Skeletal muscle satellite cell (primary cell): ENCODE data around the gene NLRX1. TPM values are rescaled to one million over a fixed set of nuclear protein-coding genes. Genes with fewer than 3 reads are reported as not detected.
"Not testable (repeated sequence)": the region's sequence is repeated elsewhere in the genome, so short reads cannot be mapped to it uniquely, and the experiment has no call there.

Source experiments
- H3K27me3 ChIP-seq: 2 replicates; pipeline ENCODE4 v1.7.0; 2013; ENCODE audit warnings: low read length; ENCODE audit not compliant: control insufficient read depth, insufficient read depth
- H3K36me3 ChIP-seq: 2 replicates; pipeline ENCODE4 v1.7.0; 2013; ENCODE audit warnings: mild to moderate bottlenecking, control low read depth, low read length; ENCODE audit not compliant: insufficient read depth
- H3K4me1 ChIP-seq: 2 replicates; pipeline ENCODE4 v1.7.0; 2013; ENCODE audit warnings: low read length; ENCODE audit not compliant: control insufficient read depth, insufficient read depth
- H3K4me2 ChIP-seq: 2 replicates; pipeline ENCODE4 v1.7.0; 2013; ENCODE audit warnings: mild to moderate bottlenecking, low read length
- H3K4me3 ChIP-seq: 2 replicates; pipeline ENCODE4 v1.7.0; 2013; ENCODE audit warnings: low read length
- H3K9ac ChIP-seq: 2 replicates; pipeline ENCODE4 v1.7.0; 2013; ENCODE audit warnings: mild to moderate bottlenecking, low read depth, low read length, moderate library complexity
- H3K9me3 ChIP-seq: replicated peaks from 2 replicates; pipeline ENCODE4 v1.7.0; 2013; ENCODE audit warnings: mild to moderate bottlenecking, control low read depth, low read length
- total RNA-seq: library from RNA; depleted of rRNA; stranded (reverse); fragments of >200 nt; gene quantifications from 2 replicates; pipeline ENCODE4 v1.2.3, GENCODE V29; 2012; rRNA removed

Gene NLRX1, protein sequence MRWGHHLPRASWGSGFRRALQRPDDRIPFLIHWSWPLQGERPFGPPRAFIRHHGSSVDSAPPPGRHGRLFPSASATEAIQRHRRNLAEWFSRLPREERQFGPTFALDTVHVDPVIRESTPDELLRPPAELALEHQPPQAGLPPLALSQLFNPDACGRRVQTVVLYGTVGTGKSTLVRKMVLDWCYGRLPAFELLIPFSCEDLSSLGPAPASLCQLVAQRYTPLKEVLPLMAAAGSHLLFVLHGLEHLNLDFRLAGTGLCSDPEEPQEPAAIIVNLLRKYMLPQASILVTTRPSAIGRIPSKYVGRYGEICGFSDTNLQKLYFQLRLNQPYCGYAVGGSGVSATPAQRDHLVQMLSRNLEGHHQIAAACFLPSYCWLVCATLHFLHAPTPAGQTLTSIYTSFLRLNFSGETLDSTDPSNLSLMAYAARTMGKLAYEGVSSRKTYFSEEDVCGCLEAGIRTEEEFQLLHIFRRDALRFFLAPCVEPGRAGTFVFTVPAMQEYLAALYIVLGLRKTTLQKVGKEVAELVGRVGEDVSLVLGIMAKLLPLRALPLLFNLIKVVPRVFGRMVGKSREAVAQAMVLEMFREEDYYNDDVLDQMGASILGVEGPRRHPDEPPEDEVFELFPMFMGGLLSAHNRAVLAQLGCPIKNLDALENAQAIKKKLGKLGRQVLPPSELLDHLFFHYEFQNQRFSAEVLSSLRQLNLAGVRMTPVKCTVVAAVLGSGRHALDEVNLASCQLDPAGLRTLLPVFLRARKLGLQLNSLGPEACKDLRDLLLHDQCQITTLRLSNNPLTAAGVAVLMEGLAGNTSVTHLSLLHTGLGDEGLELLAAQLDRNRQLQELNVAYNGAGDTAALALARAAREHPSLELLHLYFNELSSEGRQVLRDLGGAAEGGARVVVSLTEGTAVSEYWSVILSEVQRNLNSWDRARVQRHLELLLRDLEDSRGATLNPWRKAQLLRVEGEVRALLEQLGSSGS
- 10.1 and 10.5 TPM in 2 replicates for total RNA-seq

DNA sequence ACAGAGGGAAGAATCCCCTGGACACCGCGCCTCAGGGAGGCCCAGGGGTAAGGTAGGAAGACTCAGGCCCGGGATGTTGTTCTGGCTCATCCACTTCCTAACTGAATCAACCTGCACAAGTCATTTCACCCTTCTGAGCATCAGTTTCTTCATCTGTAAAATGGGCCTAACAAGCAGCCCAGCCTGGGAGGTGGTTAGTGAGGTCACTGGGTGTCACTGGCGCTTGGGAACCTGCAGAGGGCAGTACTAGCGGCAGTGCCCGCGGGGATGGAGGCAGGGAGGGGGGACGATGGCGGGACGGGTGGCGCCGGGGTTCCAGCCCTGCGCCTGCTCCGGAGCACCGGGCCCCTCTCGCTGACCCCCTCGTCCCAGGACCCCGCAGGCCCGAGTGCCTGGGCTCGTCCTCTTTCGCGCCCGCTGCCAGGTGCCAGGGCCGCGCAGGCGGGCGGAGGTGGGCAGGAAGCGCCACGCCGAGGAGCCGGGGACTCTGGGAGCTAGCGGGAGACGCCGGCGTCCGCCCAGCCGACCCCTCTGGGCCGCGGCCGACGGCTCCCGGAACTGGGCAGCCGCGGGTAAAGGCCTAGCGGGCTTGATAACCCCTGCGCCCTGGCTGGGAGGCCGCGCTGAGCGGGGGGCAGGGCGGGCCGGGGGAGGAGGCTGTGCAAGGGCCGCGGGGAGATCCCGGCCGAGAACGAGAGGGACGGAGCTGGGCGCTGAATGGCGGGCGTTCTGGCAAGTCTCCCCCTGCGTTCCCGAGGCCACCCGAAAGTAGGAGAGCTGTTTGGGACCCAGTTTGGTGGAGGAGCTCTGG lies at the start of gene NLRX1:
Gene NLRX1 (plus strand): TSS at position 255 of the 811 bp plus-strand sequence. CDS start 2,679 bp downstream, outside the sequence.
- Histone ChIP-seq H3K9ac (peak within 1 kb of the TSS; percentile 90), H3K36me3 (no peaks in the 10 kb centered on the region), H3K4me2 (peak within 1 kb of the TSS; percentile 92), H3K27me3 (no peaks in the 10 kb centered on the region), H3K9me3 (no peaks in the 10 kb centered on the region), H3K4me3 (peak within 1 kb of the TSS; percentile 77), H3K4me1 (peaks cover 17% of the 10 kb centered on the region)

DNA sequence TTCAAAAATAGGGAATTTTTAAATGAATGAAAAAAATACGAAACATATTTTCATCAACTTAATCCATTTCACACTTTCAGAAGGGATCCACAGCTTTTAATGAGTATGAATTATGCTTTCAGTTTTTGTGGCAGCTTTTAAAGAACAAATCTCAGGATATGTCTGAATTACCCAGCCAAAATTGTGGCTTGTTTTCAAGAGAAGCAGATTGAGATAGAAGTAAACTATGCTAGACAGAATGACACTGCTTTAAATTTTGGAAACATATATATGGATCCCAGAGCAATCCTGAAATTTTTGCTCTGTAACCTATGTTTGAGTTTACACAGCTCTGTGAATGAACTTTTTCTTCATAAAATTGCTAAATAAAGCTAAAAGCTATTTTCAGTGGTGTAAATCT lies 49.6 kb upstream of the NLRX1 start:
- Histone ChIP-seq H3K4me1 (peaks cover 16% of the 10 kb centered on the region), H3K36me3 (peaks cover 5% of the 10 kb centered on the region), H3K27me3 (no peaks in the 10 kb centered on the region), H3K4me2 (no peak overlapping the region), H3K4me3 (no peak overlapping the region), H3K9me3 (no peaks in the 10 kb centered on the region), H3K9ac (no peak overlapping the region)

DNA sequence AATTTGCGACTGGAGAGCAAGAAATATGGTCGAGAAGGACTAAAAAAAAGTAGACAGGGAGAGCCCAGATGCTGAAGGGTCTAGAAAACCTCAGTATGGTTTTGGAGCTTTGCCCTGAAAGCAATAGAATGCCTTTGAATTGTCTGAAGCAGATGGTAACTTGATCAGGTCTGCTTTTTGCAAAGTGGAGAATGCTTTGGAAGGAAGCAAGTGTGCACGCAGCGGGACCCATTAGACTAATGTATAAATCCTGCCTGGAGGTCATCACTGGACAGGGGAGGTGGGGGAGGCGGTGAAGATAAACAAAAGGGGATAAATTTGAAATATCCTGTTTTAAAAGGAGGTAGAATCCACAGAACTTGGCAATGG lies 47.9 kb upstream of the NLRX1 start:
- H3K4me3 ChIP-seq: peak overlapping the region; percentile 74
- peaks cover 6% of the 10 kb centered on the region for H3K36me3 ChIP-seq
- H3K27me3 ChIP-seq: no peaks in the 10 kb centered on the region
- H3K4me2 ChIP-seq: peak overlapping the region; percentile 89
- peak overlapping the region; percentile 78 for H3K9ac ChIP-seq
- peaks cover 16% of the 10 kb centered on the region for H3K4me1 ChIP-seq
- no peaks in the 10 kb centered on the region for H3K9me3 ChIP-seq

DNA sequence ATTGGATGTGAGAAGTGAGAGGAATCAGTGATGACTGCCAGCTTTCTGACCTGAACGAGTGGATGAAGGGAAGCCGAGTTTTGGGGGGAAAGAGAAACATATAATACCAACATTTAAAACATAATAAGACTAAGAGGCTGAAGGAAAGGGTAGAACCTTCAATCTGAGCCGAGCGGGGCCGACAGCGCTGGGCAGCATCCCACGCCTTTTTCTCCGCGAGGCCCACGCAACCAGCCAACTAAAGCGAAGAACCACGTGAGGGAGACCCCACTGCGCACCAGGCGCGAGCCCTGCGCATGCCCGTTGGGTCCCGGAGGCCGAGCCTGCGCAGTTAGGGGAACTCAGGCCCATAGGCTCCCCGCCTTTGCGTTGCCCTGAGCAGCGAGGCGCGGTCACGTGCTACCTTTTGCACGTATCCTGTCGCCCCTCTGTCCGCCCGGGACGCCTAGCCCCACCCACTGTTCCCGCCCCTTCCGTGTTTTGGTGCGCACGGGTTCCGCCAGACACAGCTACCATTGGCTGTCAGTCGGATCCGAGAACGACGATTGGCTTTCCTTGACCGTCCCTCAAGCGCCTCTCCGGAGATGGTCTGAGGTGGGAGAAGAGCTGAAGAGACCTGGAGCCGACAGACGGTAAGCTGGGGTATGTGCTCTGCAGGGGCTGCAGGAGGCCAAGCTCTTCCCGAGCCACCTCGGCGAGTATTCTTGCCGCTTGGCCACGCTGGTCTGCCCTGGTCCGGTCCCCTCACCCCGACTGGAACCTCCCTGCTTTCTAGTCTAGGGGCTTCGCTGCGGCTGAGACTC lies 47.3 kb upstream of the NLRX1 start, which contains the start of gene HINFP:
Gene HINFP (plus strand): TSS at position 573 of the 803 bp plus-strand sequence. CDS start 5,365 bp downstream, outside the sequence.
- H3K27me3 ChIP-seq: no peaks in the 10 kb centered on the region
- H3K4me3 ChIP-seq: peak within 1 kb of the TSS; percentile 94
- H3K9me3 ChIP-seq: no peaks in the 10 kb centered on the region
- peak within 1 kb of the TSS; percentile 92 for H3K4me2 ChIP-seq
- H3K4me1 ChIP-seq: peaks cover 16% of the 10 kb centered on the region
- H3K9ac ChIP-seq: peak within 1 kb of the TSS; percentile 88
- peaks cover 6% of the 10 kb centered on the region for H3K36me3 ChIP-seq

DNA sequence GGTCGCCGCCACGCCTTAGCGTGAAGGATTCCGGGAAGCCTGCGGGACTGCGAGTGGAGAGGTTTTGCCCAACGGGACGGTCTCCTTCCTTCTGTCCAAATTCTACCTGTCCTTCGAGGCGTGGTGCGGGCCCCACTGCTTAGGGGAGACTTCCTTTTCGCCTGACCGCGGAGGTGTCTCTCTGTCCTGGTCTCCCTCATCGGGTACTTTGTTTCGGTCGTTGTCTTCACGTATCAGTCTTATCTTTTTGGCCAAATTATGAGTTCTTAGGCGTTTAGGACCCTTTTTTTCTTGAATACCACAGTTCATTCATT lies 46.8 kb upstream of the NLRX1 start:
- Histone ChIP-seq H3K9ac (peak overlapping the region; percentile 88), H3K4me2 (peak overlapping the region; percentile 92), H3K4me1 (peaks cover 16% of the 10 kb centered on the region), H3K36me3 (peaks cover 6% of the 10 kb centered on the region), H3K27me3 (no peaks in the 10 kb centered on the region), H3K4me3 (peak overlapping the region; percentile 94), H3K9me3 (no peaks in the 10 kb centered on the region)

DNA sequence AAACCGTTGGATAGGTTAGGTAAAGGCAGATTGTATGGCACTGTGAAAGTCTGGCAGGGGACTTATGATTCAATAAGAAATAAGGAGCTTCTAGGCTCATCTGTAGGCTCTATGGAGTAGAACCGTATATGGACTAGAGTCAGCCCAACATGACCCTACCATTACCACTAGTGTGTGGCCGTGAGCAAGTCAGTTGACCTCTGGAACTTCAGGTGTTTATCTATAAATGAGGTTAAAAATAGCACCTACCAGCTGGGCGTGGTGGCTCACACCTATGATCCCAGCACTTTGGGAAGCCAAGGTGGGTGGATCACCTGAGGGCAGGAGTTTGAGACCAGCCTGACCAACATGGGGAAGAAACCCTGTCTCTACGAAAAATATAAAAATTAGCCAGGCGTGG lies 42.7 kb upstream of the NLRX1 start:
- Histone ChIP-seq H3K27me3 (no peaks in the 10 kb centered on the region), H3K4me3 (no peak overlapping the region), H3K36me3 (peaks cover 14% of the 10 kb centered on the region), H3K4me1 (peaks cover 10% of the 10 kb centered on the region), H3K4me2 (no peak overlapping the region), H3K9ac (no peak overlapping the region), H3K9me3 (no peaks in the 10 kb centered on the region)

DNA sequence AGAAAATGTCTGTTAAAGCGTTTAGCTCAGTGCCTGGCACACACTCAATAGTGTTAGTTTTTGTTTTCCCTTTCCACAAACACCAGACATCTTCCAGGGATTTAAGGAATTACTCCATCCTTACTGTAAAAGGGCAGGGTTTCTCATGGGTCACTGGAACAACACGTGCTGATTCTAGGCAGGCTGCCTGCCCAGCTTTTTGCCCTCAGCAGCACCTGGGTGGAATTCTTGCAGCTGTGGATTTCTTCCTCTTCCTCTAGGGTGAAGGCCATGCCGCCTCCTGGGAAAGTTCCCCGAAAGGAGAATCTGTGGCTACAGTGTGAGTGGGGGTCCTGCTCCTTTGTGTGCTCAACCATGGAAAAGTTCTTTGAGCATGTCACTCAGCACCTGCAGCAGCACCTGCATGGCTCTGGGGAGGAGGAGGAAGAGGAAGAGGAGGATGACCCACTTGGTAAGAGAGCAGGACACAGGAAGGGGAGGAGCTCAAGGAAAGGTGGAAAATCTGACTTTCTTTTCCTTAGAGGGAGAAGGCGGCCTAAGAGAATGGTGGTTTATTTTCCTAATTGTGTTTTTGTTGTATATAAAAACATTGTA lies 41.8 kb upstream of the NLRX1 start:
- Histone ChIP-seq H3K4me2 (no peak overlapping the region), H3K9ac (no peak overlapping the region), H3K4me1 (peaks cover 7% of the 10 kb centered on the region), H3K36me3 (peaks cover 22% of the 10 kb centered on the region), H3K9me3 (no peaks in the 10 kb centered on the region), H3K4me3 (no peak overlapping the region), H3K27me3 (no peaks in the 10 kb centered on the region)

DNA sequence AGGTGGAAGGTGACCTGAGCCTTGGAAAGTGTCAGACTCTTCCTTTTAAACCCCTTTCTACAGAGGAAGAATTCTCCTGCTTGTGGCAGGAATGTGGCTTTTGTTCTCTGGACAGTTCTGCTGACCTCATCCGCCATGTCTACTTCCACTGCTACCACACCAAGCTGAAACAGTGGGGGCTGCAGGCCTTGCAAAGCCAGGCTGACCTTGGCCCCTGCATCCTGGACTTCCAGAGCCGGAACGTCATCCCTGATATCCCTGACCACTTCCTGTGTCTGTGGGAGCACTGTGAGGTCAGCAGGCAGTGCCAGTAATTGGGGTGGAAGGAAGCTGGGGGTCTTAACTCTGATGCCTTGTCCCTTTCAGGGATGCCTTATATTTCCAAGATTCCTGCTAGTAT lies 37.9 kb upstream of the NLRX1 start:
- H3K4me2 ChIP-seq: no peak overlapping the region
- no peaks in the 10 kb centered on the region for H3K27me3 ChIP-seq
- no peak overlapping the region for H3K4me3 ChIP-seq
- H3K36me3 ChIP-seq: peaks cover 47% of the 10 kb centered on the region
- no peaks in the 10 kb centered on the region for H3K4me1 ChIP-seq
- no peak overlapping the region for H3K9ac ChIP-seq
- H3K9me3 ChIP-seq: no peaks in the 10 kb centered on the region

DNA sequence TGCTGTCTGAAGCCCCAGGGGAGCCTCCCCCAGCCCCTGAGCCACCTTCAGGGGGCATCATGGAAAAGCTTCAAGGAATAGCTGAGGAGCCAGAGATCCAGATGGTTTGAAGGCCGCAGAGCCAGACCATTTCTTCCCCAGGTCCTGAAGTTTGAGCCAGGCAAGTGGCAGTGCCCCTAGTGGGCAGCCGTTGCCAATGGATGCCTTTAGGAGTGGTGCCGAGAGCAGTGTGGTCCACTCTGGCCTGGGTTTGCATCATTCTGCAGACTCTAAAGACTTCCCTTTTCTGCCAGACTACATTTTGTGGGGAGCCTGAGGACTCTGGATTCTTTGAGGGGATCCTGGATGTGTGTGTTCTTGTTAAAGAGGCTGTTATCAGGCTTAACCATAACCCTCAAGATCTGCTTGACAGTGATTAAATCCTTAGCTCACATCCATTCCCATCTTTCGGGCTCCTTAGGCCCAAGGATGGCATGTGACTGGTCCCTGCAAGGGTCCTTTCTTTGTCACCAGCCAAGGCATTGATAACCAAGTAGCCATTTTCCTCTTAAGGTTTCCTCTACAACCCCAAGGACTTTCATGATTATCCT lies 34.0 kb upstream of the NLRX1 start:
- Histone ChIP-seq H3K4me3 (no peak overlapping the region), H3K9ac (no peak overlapping the region), H3K4me2 (no peak overlapping the region), H3K9me3 (no peaks in the 10 kb centered on the region), H3K4me1 (no peaks in the 10 kb centered on the region), H3K36me3 (peaks cover 47% of the 10 kb centered on the region), H3K27me3 (no peaks in the 10 kb centered on the region)

DNA sequence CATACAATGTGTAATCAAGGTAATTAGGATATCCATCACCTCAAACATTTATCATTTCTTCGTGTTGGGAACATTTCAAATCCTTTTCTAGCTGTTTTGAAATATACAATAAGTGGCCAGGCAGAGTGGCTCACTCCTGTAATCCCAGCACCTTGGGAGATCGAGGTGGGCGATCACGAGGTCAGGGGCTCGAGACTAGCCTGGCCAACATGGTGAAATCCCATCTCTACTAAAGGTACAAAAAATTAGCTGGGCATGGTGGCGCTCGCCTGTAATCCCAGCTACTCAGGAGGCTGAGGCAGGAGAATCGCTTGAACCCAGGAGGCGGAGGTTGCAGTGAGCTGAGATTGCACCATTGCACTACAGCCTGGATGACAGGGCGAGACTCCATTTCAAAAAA lies 29.2 kb upstream of the NLRX1 start:
- not testable (repeated sequence) for H3K4me1 ChIP-seq, H3K9me3 ChIP-seq, H3K9ac ChIP-seq, H3K4me3 ChIP-seq, H3K27me3 ChIP-seq, H3K36me3 ChIP-seq, H3K4me2 ChIP-seq
